ENCODE measurements around the gene BICDL2. TPM values are rescaled to one million over a fixed set of nuclear protein-coding genes. Genes with fewer than 3 reads are reported as not detected.

Gene BICDL2
- total and polyA plus RNA-seq, 9 of the 15 experiments (the other 6 are each of a cell fraction or from before 2014, with no cell fraction given): 0.09 to 0.28 (median 0.09) TPM; not detected in 6

DNA sequence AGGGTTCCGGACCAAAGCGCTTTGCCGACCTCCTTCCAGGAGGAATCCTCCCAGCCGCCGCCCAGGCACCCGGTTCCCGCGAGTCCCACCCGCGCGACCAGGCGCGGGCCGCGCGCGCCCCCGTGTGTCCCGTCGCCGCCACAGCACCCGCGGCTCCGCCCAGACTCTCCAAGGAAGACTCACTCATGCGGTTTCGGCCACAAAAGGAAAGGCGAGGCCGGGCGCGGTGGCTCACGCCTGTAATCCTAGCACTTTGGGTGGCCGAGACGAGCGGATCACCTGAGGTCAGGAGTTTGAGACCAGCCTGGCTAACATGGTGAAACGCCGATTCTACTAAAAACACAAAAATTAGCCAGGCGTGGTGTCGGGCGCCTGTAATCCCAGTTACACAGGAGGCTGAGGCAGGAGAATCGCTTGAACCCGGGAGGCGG is 53.0 kb downstream of the BICDL2 start (continued):
- TF ChIP-seq, protein P1, sequence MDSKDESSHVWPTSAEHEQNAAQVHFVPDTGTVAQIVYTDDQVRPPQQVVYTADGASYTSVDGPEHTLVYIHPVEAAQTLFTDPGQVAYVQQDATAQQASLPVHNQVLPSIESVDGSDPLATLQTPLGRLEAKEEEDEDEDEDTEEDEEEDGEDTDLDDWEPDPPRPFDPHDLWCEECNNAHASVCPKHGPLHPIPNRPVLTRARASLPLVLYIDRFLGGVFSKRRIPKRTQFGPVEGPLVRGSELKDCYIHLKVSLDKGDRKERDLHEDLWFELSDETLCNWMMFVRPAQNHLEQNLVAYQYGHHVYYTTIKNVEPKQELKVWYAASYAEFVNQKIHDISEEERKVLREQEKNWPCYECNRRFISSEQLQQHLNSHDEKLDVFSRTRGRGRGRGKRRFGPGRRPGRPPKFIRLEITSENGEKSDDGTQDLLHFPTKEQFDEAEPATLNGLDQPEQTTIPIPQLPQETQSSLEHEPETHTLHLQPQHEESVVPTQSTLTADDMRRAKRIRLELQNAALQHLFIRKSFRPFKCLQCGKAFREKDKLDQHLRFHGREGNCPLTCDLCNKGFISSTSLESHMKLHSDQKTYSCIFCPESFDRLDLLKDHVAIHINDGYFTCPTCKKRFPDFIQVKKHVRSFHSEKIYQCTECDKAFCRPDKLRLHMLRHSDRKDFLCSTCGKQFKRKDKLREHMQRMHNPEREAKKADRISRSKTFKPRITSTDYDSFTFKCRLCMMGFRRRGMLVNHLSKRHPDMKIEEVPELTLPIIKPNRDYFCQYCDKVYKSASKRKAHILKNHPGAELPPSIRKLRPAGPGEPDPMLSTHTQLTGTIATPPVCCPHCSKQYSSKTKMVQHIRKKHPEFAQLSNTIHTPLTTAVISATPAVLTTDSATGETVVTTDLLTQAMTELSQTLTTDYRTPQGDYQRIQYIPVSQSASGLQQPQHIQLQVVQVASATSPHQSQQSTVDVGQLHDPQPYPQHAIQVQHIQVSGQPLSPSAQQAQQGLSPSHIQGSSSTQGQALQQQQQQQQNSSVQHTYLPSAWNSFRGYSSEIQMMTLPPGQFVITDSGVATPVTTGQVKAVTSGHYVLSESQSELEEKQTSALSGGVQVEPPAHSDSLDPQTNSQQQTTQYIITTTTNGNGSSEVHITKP (IDR thresholded peaks at IDR 0.05; ENCODE audit: partially characterized antibody): no peak
- TF ChIP-seq LCOR (CRISPR knock-in tag; IDR thresholded peaks at IDR 0.05) (no peak), EWSR1 (IDR thresholded peaks at IDR 0.05; ENCODE audit: borderline replicate concordance, low read depth, partially characterized antibody) (no peak), NCOA6 (IDR thresholded peaks at IDR 0.05) (no peak), ZNF140 (CRISPR knock-in tag; IDR thresholded peaks at IDR 0.05) (no peak), BRCA1 (IDR thresholded peaks at IDR 0.05) (no peak), BRCA1 (CRISPR knock-in tag; IDR thresholded peaks at IDR 0.05) (no peak), CHD2 (IDR thresholded peaks at IDR 0.05; ENCODE audit: low read depth, low read length) (peak; percentile 92), DACH1 (IDR thresholded peaks at IDR 0.05; ENCODE audit: partially characterized antibody) (no peak), GATAD2B (IDR thresholded peaks at IDR 0.05; ENCODE audit: borderline replicate concordance) (peak; percentile 53; the same call in 1 of the 2 replicates), KAT2B (IDR thresholded peaks at IDR 0.05; ENCODE audit: low read depth, low read length) (no peak), FOXM1 (IDR thresholded peaks at IDR 0.05; ENCODE audit: low read depth) (no peak), FOXM1 (CRISPR knock-in tag; IDR thresholded peaks at IDR 0.05; ENCODE audit: low read depth) (no peak)
- TF ChIP-seq, protein P2, sequence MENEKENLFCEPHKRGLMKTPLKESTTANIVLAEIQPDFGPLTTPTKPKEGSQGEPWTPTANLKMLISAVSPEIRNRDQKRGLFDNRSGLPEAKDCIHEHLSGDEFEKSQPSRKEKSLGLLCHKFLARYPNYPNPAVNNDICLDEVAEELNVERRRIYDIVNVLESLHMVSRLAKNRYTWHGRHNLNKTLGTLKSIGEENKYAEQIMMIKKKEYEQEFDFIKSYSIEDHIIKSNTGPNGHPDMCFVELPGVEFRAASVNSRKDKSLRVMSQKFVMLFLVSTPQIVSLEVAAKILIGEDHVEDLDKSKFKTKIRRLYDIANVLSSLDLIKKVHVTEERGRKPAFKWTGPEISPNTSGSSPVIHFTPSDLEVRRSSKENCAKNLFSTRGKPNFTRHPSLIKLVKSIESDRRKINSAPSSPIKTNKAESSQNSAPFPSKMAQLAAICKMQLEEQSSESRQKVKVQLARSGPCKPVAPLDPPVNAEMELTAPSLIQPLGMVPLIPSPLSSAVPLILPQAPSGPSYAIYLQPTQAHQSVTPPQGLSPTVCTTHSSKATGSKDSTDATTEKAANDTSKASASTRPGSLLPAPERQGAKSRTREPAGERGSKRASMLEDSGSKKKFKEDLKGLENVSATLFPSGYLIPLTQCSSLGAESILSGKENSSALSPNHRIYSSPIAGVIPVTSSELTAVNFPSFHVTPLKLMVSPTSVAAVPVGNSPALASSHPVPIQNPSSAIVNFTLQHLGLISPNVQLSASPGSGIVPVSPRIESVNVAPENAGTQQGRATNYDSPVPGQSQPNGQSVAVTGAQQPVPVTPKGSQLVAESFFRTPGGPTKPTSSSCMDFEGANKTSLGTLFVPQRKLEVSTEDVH (IDR thresholded peaks at IDR 0.05; ENCODE audit: low read depth, partially characterized antibody): no peak
- TF ChIP-seq, protein P3, sequence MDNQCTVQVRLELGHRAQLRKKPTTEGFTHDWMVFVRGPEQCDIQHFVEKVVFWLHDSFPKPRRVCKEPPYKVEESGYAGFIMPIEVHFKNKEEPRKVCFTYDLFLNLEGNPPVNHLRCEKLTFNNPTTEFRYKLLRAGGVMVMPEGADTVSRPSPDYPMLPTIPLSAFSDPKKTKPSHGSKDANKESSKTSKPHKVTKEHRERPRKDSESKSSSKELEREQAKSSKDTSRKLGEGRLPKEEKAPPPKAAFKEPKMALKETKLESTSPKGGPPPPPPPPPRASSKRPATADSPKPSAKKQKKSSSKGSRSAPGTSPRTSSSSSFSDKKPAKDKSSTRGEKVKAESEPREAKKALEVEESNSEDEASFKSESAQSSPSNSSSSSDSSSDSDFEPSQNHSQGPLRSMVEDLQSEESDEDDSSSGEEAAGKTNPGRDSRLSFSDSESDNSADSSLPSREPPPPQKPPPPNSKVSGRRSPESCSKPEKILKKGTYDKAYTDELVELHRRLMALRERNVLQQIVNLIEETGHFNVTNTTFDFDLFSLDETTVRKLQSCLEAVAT (IDR thresholded peaks at IDR 0.05): peak; percentile 32 to 78; a peak in 1 of 4 replicates
- TF ChIP-seq, protein P4, sequence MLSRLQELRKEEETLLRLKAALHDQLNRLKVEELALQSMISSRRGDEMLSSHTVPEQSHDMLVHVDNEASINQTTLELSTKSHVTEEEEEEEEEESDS (CRISPR knock-in tag; IDR thresholded peaks at IDR 0.05): no peak
- TF ChIP-seq, protein P5, sequence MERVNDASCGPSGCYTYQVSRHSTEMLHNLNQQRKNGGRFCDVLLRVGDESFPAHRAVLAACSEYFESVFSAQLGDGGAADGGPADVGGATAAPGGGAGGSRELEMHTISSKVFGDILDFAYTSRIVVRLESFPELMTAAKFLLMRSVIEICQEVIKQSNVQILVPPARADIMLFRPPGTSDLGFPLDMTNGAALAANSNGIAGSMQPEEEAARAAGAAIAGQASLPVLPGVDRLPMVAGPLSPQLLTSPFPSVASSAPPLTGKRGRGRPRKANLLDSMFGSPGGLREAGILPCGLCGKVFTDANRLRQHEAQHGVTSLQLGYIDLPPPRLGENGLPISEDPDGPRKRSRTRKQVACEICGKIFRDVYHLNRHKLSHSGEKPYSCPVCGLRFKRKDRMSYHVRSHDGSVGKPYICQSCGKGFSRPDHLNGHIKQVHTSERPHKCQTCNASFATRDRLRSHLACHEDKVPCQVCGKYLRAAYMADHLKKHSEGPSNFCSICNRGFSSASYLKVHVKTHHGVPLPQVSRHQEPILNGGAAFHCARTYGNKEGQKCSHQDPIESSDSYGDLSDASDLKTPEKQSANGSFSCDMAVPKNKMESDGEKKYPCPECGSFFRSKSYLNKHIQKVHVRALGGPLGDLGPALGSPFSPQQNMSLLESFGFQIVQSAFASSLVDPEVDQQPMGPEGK (CRISPR knock-in tag; IDR thresholded peaks at IDR 0.05; ENCODE audit: borderline replicate concordance): no peak

All from K562 (cell line).